K562 (cell line): ENCODE results near the gene MICALL2. TPM values are rescaled to one million over a fixed set of nuclear protein-coding genes. Genes with fewer than 3 reads are reported as not detected.

Experiments
- BRD4 ChIP-seq: fragments of 200-600 bp; sonication (generic); IDR thresholded peaks from 2 replicates; pipeline ENCODE4 v1.6.1; 2017; ENCODE audit warnings: inconsistent platforms
- CBFA2T3 ChIP-seq: fragments of 450-650 bp; IDR thresholded peaks from 2 replicates; pipeline ENCODE4 v1.6.1; 2017
- CTBP1 ChIP-seq: fragments of 450-650 bp; IDR thresholded peaks from 2 replicates; pipeline ENCODE4 v1.6.1; 2016; ENCODE audit warnings: borderline replicate concordance
- EP400 ChIP-seq: fragments of 450-650 bp; IDR thresholded peaks from 2 replicates; pipeline ENCODE4 v1.6.1; 2017; ENCODE audit warnings: antibody characterized with exemption, mild to moderate bottlenecking, moderate library complexity
- ETV5 ChIP-seq: sonication (generic); formaldehyde crosslinking; IDR thresholded peaks from 2 replicates; pipeline ENCODE4 v1.4.0; 2020; ENCODE audit warnings: low read depth, mild to moderate bottlenecking, missing genetic modification reagents
- MTA1 ChIP-seq: fragments of 450-650 bp; IDR thresholded peaks from 2 replicates; pipeline ENCODE4 v1.6.1; 2017; ENCODE audit warnings: borderline replicate concordance
- MTA2 ChIP-seq: fragments of 450-650 bp; IDR thresholded peaks from 2 replicates; pipeline ENCODE4 v1.6.1; 2016; ENCODE audit warnings: low read depth
- RAD51 ChIP-seq: fragments of 450-650 bp; IDR thresholded peaks from 2 replicates; pipeline ENCODE4 v1.7.1; 2016; ENCODE audit warnings: low read depth, mild to moderate bottlenecking, borderline replicate concordance
- TAF9B ChIP-seq: fragments of 450-650 bp; IDR thresholded peaks from 2 replicates; pipeline ENCODE4 v1.6.1; 2018; ENCODE audit warnings: mild to moderate bottlenecking; ENCODE audit not compliant: partially characterized antibody
- ZC3H8 ChIP-seq: fragments of 450-650 bp; IDR thresholded peaks from 2 replicates; pipeline ENCODE4 v1.6.1; 2017
- ZKSCAN1 ChIP-seq: fragments of 150-350 bp; IDR thresholded peaks from 2 replicates; pipeline ENCODE4 v1.6.1; 2016; ENCODE audit warnings: low read depth, low read length
- ZNF589 ChIP-seq: fragments of 200-800 bp; sonication (Bioruptor generic); IDR thresholded peaks from 2 replicates; pipeline ENCODE4 v1.6.1; 2016; ENCODE audit warnings: low read depth, missing genetic modification characterization, missing compliant biosample characterization
- ZNF75A ChIP-seq: fragments of 450-650 bp; formaldehyde crosslinking; IDR thresholded peaks from 2 replicates; pipeline ENCODE4 v1.4.0; 2020; ENCODE audit warnings: mild to moderate bottlenecking
- ZSCAN29 ChIP-seq: fragments of 450-650 bp; IDR thresholded peaks from 2 replicates; pipeline ENCODE4 v1.6.1; 2017
- polyA plus RNA-seq, 8 experiments: library from polyadenylated mRNA; depleted of rRNA in 4 of 8; stranded (reverse) in 5 of 8; unstranded in 3 of 8; fragments of >200 nt; fragmentation: Nextera tagmentation in 2 of 8; fragmentation: Illumina TruSeq in 1 of 8; extraction: Ambion mirVana in 2 of 8; extraction: Trizol in 1 of 8; gene quantifications; 2 replicates each; pipeline versions ENCODE4 v1.2.1 to v1.2.3, GENCODE V29; 2011 to 2014; ENCODE audit warnings: inconsistent platforms in 1 of 8, missing spikeins in 1 of 8
- total RNA-seq, 7 experiments: library from RNA; depleted of rRNA in 6 of 7; stranded (reverse); fragments of >200 nt in 6 of 7; fragmentation: Illumina TruSeq in 2 of 7; extraction: Trizol in 2 of 7; gene quantifications; 2 replicates each; pipeline versions ENCODE4 v1.2.1 to v1.2.3, GENCODE V29; 2011 to 2021; ENCODE audit warnings: low replicate concordance in 1 of 7
- TF ChIP-seq, protein P1 (sequence below): sonication (generic); formaldehyde crosslinking; IDR thresholded peaks from 2 replicates; pipeline ENCODE4 v1.8.1; 2022; ENCODE audit warnings: missing genetic modification reagents
- TF ChIP-seq, protein P2 (sequence below): sonication (generic); formaldehyde crosslinking; IDR thresholded peaks from 2 replicates; pipeline ENCODE4 v1.8.1; 2023; ENCODE audit warnings: missing genetic modification reagents, mild to moderate bottlenecking, borderline replicate concordance

Gene MICALL2
- total and polyA plus RNA-seq, 9 of the 15 experiments (the other 6 are each of a cell fraction or from before 2014, with no cell fraction given): 1.8 to 103 (median 17.0) TPM

- TF ChIP-seq, protein P1, sequence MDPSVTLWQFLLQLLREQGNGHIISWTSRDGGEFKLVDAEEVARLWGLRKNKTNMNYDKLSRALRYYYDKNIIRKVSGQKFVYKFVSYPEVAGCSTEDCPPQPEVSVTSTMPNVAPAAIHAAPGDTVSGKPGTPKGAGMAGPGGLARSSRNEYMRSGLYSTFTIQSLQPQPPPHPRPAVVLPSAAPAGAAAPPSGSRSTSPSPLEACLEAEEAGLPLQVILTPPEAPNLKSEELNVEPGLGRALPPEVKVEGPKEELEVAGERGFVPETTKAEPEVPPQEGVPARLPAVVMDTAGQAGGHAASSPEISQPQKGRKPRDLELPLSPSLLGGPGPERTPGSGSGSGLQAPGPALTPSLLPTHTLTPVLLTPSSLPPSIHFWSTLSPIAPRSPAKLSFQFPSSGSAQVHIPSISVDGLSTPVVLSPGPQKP (CRISPR knock-in tag): no peak
- TF ChIP-seq ZC3H8 (peak; percentile 36; the same call in 1 of the 2 replicates), ZSCAN29 (no peak), EP400 (no peak), RAD51 (no peak), MTA2 (peak; percentile 38; the same call in 1 of the 2 replicates), MTA1 (0 out of 2 replicates have a peak, but pooled peaks have one; percentile 23), ZNF589 (CRISPR knock-in tag) (no peak), CBFA2T3 (peak; percentile 90), CTBP1 (0 out of 2 replicates have a peak, but pooled peaks have one; percentile 31), BRD4 (no peak), ETV5 (CRISPR knock-in tag) (no peak), ZNF75A (CRISPR knock-in tag) (no peak), TAF9B (no peak), ZKSCAN1 (no peak)
- TF ChIP-seq, protein P2, sequence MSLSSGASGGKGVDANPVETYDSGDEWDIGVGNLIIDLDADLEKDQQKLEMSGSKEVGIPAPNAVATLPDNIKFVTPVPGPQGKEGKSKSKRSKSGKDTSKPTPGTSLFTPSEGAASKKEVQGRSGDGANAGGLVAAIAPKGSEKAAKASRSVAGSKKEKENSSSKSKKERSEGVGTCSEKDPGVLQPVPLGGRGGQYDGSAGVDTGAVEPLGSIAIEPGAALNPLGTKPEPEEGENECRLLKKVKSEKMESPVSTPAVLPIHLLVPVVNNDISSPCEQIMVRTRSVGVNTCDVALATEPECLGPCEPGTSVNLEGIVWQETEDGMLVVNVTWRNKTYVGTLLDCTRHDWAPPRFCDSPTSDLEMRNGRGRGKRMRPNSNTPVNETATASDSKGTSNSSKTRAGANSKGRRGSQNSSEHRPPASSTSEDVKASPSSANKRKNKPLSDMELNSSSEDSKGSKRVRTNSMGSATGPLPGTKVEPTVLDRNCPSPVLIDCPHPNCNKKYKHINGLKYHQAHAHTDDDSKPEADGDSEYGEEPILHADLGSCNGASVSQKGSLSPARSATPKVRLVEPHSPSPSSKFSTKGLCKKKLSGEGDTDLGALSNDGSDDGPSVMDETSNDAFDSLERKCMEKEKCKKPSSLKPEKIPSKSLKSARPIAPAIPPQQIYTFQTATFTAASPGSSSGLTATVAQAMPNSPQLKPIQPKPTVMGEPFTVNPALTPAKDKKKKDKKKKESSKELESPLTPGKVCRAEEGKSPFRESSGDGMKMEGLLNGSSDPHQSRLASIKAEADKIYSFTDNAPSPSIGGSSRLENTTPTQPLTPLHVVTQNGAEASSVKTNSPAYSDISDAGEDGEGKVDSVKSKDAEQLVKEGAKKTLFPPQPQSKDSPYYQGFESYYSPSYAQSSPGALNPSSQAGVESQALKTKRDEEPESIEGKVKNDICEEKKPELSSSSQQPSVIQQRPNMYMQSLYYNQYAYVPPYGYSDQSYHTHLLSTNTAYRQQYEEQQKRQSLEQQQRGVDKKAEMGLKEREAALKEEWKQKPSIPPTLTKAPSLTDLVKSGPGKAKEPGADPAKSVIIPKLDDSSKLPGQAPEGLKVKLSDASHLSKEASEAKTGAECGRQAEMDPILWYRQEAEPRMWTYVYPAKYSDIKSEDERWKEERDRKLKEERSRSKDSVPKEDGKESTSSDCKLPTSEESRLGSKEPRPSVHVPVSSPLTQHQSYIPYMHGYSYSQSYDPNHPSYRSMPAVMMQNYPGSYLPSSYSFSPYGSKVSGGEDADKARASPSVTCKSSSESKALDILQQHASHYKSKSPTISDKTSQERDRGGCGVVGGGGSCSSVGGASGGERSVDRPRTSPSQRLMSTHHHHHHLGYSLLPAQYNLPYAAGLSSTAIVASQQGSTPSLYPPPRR (CRISPR knock-in tag): no peak
Measured at GRCh38 chr7:1423264-1423811, 35.9 kb downstream of the MICALL2 start (continued).
